ENCODE data around the gene TMEM132C. TPM values are rescaled to one million over a fixed set of nuclear protein-coding genes. Genes with fewer than 3 reads are reported as not detected.

TMEM132C gene
- total and polyA plus RNA-seq, 12 donors: 0.79 to 2.9 (median 1.7) TPM

- Histone ChIP-seq H3K4me3 (no peak overlapping the region), H3K36me3 (no peaks in the 10 kb centered on the region), H3K27ac (no peak overlapping the region), H3K9me3 (peaks cover 0 to 8% (median 0%) of the 10 kb centered on the region in 11 donors), H3K4me1 (no peaks in the 10 kb centered on the region), H3K27me3 (peaks cover 0 to 4% (median 0%) of the 10 kb centered on the region in 7 donors)
- WGBS, 2 donors: 75 to 88% methylated on average over 1 of the region's 1 CpG
- no peak for TF ChIP-seq CTCF (IDR thresholded peaks at IDR 0.05)
- no peak for DNase-seq
- intact Hi-C loops (cut with DNase I): no loop called here
- no peak for ATAC-seq
These were observed 192.1 kb downstream of the TMEM132C start for GRCh38 chr12:128459067-128459466.

- H3K27ac ChIP-seq: no peak overlapping the region
- intact Hi-C loops (cut with DNase I): no loop called here
- 79 to 82% methylated on average over 4 of the region's 4 CpGs for WGBS, 2 donors
- TF ChIP-seq CTCF (IDR thresholded peaks at IDR 0.05): no peak
- peaks cover 0 to 8% (median 0%) of the 10 kb centered on the region in 11 donors for H3K9me3 ChIP-seq
- no peak overlapping the region for H3K4me3 ChIP-seq
- peaks cover 0 to 3% (median 0%) of the 10 kb centered on the region in 7 donors for H3K27me3 ChIP-seq
- DNase-seq (no peak), ATAC-seq (no peak)
- H3K4me1 ChIP-seq: no peaks in the 10 kb centered on the region
- H3K36me3 ChIP-seq: no peaks in the 10 kb centered on the region
These were observed 196.9 kb downstream of the TMEM132C start for GRCh38 chr12:128463881-128464280.

GRCh38 chr12:128467882-128468281, 200.9 kb downstream of the TMEM132C start:
- WGBS, 2 donors: 80 to 84% methylated on average over 9 of the region's 9 CpGs
- no peak for TF ChIP-seq CTCF (IDR thresholded peaks at IDR 0.05)
- Histone ChIP-seq H3K9me3 (peaks cover 0 to 2% (median 0%) of the 10 kb centered on the region in 11 donors), H3K36me3 (no peaks in the 10 kb centered on the region), H3K4me3 (no peak overlapping the region), H3K27ac (no peak overlapping the region), H3K27me3 (peaks cover 0 to 10% (median 0%) of the 10 kb centered on the region in 7 donors), H3K4me1 (no peaks in the 10 kb centered on the region)
- no peak for DNase-seq
- no peak for ATAC-seq
- intact Hi-C loops (cut with DNase I): no loop called here

GRCh38 chr12:128468926-128469325, 202.0 kb downstream of the TMEM132C start:
- Histone ChIP-seq H3K4me1 (no peaks in the 10 kb centered on the region), H3K9me3 (peaks cover 0 to 3% (median 0%) of the 10 kb centered on the region in 11 donors), H3K27me3 (peaks cover 0 to 10% (median 0%) of the 10 kb centered on the region in 7 donors), H3K36me3 (no peaks in the 10 kb centered on the region), H3K4me3 (no peak overlapping the region), H3K27ac (no peak overlapping the region)
- TF ChIP-seq CTCF (IDR thresholded peaks at IDR 0.05): no peak
- intact Hi-C loops (cut with DNase I): no loop called here
- no peak for ATAC-seq
- WGBS, 2 donors: 55 to 61% methylated on average over 4 of the region's 4 CpGs
- DNase-seq: no peak

Data from heart right ventricle (tissue), 16 donors.